Measurements from ENCODE around the gene HSPA4L.

HSPA4L gene

DNA sequence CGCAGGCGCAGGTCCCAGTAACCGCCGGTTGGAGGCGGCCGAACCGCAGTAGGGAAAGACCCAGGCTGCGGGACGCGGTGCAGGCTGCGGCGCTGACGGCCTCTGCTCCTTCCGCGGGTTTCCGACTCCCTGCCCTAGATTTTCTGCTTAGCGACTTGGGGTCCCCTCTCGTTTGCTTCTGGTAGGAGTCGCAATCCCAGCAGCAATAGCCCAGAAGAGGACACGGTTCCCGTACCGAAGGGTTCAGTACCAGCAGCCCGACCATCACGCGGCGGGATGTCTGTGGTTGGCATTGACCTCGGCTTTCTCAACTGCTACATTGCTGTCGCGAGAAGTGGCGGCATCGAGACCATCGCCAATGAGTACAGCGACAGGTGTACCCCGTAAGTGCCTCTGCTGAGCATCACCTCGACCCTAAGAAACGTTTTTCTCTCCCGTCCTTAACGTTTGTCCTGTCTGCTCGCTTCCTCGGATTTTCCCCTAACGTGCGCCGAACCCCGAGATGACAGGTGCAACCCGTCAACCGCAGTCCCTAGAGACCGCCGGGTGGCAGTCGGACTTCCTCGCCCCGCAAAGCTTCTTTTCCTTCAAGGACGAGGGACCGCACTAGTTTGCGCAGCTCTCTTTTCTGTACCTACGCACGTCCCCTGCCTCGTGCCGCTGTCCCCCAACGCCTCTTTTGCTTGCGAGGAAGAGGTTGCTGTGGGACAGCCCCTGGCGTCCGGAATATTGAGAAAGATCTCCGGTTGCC is at the start of gene HSPA4L:
Gene HSPA4L (plus strand): TSS at position 48 of the 751 bp plus-strand sequence. CDS start 229 bp downstream, at position 277.
- no peaks in the 10 kb centered on the region for H3K9me3 Mint-ChIP-seq
- peak; percentile 59 for DNase-seq (ENCODE audit: low spot score)
- H3K4me1 Mint-ChIP-seq (ENCODE audit: low read depth): peaks cover 21% of the 10 kb centered on the region
- peak within 1 kb of the TSS; percentile 92 for H3K4me3 Mint-ChIP-seq
- H3K36me3 Mint-ChIP-seq (ENCODE audit: low read depth): peaks cover 1% of the 10 kb centered on the region
- H3K27ac Mint-ChIP-seq: peak within 1 kb of the TSS; percentile 69
- H3K27me3 Mint-ChIP-seq (ENCODE audit: low read depth): peaks cover 72% of the 10 kb centered on the region

DNA sequence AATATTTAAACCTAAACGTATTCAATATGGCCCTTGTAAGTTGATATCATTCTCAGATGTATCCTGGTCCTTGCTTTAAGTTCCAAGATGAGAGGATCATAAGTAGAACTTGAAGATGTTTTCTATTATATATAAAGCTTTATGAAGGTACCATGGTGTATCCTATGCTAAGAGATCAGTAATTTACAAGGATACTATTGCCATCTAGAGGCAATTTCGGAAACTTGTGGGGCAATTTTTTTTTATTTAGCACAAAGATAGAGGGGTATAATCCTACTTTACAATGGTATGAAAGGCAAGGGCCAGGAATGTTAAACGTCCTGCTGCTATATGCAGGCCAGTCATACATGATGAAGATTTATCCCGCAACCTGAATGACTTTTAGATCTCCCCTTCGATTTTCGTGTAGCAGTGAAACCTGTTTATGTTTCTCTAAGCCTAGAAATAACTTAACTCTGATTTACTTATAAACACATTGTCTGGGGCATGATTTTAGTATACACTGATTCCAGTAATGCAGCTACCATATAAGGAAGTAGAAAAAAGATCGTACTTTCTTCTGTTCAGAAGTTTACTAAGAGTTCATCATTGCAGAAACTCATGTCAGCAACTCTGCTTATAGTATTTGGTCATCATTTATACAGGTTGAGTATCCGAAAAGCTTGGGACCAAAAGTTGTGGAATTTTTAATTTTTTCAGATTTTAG is 49.3 kb upstream of the HSPA4L start:
- Mint-ChIP-seq H3K4me1 (ENCODE audit: low read depth) (no peaks in the 10 kb centered on the region), H3K36me3 (ENCODE audit: low read depth) (no peaks in the 10 kb centered on the region), H3K27me3 (ENCODE audit: low read depth) (no peaks in the 10 kb centered on the region), H3K4me3 (no peak overlapping the region), H3K27ac (no peak overlapping the region), H3K9me3 (no peaks in the 10 kb centered on the region)
- DNase-seq (ENCODE audit: low spot score): no peak

DNA sequence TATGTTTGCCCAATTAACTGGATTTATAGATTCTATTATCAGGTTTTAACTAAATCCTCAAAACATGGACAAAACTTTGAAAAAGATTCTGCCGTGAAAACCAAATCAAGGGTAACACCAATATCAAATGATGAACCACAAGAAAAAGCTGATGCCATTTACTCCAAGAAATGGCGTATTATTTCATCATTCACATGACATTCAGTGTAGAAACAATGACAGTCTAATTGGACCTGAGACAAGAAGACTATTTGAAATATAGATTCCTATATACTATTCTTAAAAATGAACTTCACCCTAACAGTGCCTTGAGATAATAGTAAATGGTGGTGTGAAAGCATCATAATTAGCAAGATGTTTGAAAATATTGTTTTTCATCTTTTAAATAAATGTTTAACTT is 47.1 kb upstream of the HSPA4L start:
- Mint-ChIP-seq H3K27ac (no peak overlapping the region), H3K36me3 (ENCODE audit: low read depth) (no peaks in the 10 kb centered on the region), H3K27me3 (ENCODE audit: low read depth) (no peaks in the 10 kb centered on the region), H3K9me3 (no peaks in the 10 kb centered on the region), H3K4me1 (ENCODE audit: low read depth) (no peaks in the 10 kb centered on the region), H3K4me3 (no peak overlapping the region)
- DNase-seq (ENCODE audit: low spot score): no peak

DNA sequence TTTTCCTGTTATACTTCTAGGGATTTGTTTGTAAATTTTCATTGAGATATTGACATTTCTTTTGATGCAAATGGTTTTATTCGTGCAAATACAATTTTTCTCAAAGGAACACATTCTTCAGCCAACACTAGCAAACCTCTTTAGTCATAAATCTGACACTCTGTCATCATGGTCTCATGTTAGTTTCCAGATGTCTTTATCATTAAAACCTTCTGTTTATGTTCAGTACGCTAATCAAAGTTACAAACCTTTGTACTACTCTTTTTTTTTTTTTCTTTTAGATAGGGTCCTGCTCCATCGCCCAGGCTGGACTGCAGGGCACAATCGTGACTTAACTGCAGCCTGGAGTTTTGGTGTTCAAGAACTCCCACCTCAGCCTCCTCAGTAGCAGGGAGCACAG is 44.8 kb upstream of the HSPA4L start:
- H3K4me1 Mint-ChIP-seq (ENCODE audit: low read depth): no peaks in the 10 kb centered on the region

DNA sequence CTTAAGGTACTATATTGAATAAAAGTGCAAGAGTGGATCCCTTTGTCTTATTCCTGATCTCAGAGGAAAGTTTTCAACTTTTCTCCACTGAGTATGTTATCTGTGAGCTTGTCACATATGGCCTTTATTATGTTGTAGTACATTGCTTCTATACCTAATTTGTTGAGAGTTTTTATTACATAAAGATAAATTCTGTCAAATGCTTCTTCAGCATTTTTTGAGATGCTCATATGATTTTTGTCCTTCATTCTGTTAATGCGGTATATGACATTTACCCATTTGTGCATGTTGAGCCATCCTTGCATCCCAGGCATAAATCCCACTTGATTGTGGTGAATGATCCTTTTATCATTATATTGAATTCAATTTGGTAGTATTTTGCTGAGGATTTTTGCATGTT is 40.9 kb upstream of the HSPA4L start:
- Mint-ChIP-seq H3K4me1 (ENCODE audit: low read depth) (no peaks in the 10 kb centered on the region), H3K27ac (no peak overlapping the region), H3K27me3 (ENCODE audit: low read depth) (no peaks in the 10 kb centered on the region), H3K9me3 (no peaks in the 10 kb centered on the region), H3K4me3 (no peak overlapping the region), H3K36me3 (ENCODE audit: low read depth) (no peaks in the 10 kb centered on the region)
- DNase-seq (ENCODE audit: low spot score): no peak

More for the DNA sequence above, 44.8 kb upstream of the HSPA4L start:
- Mint-ChIP-seq H3K4me3 (no peak overlapping the region), H3K27ac (no peak overlapping the region), H3K36me3 (ENCODE audit: low read depth) (no peaks in the 10 kb centered on the region), H3K9me3 (no peaks in the 10 kb centered on the region), H3K27me3 (ENCODE audit: low read depth) (no peaks in the 10 kb centered on the region)
- no peak for DNase-seq (ENCODE audit: low spot score)

DNA sequence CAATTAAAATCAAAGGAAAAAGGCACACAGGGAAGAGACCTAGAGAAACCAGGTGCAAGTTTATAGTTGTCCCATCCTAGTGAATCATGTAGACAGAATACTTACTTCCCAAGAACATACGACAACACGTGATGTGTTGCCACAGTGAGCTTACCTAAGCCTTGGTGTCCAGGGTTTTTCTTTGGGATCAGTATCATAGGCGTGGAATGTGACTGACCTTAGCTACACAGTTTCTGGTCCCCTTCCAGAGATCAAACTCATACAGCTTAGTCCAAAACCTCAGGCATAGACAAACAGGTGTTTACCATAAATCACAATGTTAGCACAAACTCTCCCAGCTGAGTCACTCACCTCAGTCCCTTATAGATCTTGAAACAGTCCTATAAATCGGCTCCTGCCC is 34.2 kb upstream of the HSPA4L start:
- no peak overlapping the region for H3K4me3 Mint-ChIP-seq
- H3K27me3 Mint-ChIP-seq (ENCODE audit: low read depth): no peaks in the 10 kb centered on the region
- no peak for DNase-seq (ENCODE audit: low spot score)
- H3K9me3 Mint-ChIP-seq: peaks cover 13% of the 10 kb centered on the region
- H3K4me1 Mint-ChIP-seq (ENCODE audit: low read depth): no peaks in the 10 kb centered on the region
- no peaks in the 10 kb centered on the region for H3K36me3 Mint-ChIP-seq (ENCODE audit: low read depth)
- H3K27ac Mint-ChIP-seq: no peak overlapping the region

DNA sequence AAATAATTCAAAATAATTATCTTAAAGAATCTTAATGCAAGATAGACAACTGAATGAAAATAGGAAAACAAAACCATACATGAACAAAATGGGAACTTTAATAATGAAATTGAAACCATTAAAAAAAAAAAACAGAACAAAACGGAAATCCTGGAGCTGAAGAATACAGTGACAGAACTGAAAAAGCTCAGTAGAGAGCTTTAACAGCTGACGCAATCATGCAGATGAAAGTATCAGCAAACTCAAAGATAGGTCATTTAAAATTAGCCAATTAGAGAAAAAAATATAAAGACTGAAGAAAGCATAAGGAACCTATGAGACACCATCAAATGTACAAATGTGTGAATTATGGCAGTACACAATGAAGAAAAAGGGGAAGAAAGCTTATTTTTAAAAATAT is 33.2 kb upstream of the HSPA4L start:
- Mint-ChIP-seq H3K4me3 (no peak overlapping the region), H3K27me3 (ENCODE audit: low read depth) (no peaks in the 10 kb centered on the region), H3K36me3 (ENCODE audit: low read depth) (no peaks in the 10 kb centered on the region), H3K9me3 (peaks cover 13% of the 10 kb centered on the region), H3K27ac (no peak overlapping the region), H3K4me1 (ENCODE audit: low read depth) (no peaks in the 10 kb centered on the region)
- DNase-seq (ENCODE audit: low spot score): no peak

DNA sequence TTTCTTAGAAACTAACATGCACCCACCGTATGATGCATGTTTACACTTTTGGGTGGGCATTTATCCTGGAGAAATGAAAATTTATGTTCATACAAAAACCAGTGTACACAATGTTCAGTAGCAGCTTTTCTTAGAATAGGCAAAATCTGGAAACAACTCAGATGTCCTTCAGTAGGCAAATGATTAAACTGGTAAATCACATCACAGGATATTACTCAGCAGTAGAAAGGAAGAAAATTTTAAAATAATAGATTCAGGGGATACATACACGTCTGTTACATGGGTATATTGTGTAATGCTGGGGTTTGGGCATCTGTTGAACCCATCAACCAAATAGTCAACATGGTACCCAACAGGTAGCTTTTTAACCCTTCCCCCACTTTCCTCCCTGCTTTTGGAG is 25.2 kb upstream of the HSPA4L start:
- Mint-ChIP-seq H3K27me3 (ENCODE audit: low read depth) (no peaks in the 10 kb centered on the region), H3K36me3 (ENCODE audit: low read depth) (no peaks in the 10 kb centered on the region), H3K4me3 (no peak overlapping the region), H3K27ac (no peak overlapping the region), H3K9me3 (no peaks in the 10 kb centered on the region), H3K4me1 (ENCODE audit: low read depth) (no peaks in the 10 kb centered on the region)
- no peak for DNase-seq (ENCODE audit: low spot score)

DNA sequence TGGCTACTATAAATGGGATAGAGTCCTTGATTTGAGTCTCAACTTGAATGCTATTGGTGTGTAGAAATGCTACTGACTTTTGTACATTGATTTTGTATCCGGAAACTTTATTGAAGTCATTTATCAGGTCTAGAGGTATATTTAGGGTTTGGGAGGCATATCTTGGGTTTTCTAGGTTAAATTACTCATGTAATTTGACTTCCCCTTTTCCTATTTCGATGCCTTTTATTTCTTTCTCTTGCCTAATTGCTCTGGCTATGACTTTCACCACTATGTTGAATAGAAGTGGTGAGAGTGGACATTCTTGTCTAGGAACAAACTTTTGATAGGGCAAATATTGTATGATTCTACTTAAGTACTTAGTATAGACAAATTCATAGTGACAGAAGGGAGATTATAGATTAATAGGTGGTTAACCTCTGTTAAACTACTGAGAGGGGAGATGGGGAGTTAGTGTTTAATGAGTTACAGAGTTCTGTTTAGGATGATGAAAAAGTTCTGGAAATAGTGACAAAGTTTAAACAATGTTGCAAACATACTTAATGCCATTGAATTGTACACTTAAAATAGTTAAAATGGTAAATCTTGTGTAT is 22.8 kb upstream of the HSPA4L start:
- no peaks in the 10 kb centered on the region for H3K36me3 Mint-ChIP-seq (ENCODE audit: low read depth)
- no peak overlapping the region for H3K4me3 Mint-ChIP-seq
- H3K4me1 Mint-ChIP-seq (ENCODE audit: low read depth): no peaks in the 10 kb centered on the region
- H3K9me3 Mint-ChIP-seq: no peaks in the 10 kb centered on the region
- no peak for DNase-seq (ENCODE audit: low spot score)
- no peaks in the 10 kb centered on the region for H3K27me3 Mint-ChIP-seq (ENCODE audit: low read depth)
- no peak overlapping the region for H3K27ac Mint-ChIP-seq

DNA sequence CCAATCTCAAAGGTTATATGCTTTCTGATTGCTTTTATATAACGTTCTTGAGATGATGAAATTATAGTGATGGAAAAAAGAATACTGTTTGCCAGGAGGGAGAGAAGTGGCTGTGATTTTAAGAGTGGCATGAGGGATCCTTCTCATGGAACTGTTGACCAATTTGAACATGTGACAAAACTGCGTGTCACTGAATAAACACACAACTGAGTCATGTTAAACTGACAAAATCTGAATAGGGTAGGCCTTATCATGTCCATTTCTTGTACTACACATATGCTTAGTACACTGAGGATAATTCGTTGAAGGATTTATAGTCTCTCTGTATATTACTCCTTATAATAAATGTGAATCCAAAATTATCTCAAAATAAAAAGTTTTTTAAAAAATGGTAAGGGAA is 22.2 kb upstream of the HSPA4L start:
- H3K27ac Mint-ChIP-seq: no peak overlapping the region
- no peaks in the 10 kb centered on the region for H3K4me1 Mint-ChIP-seq (ENCODE audit: low read depth)
- peaks cover under 1% of the 10 kb centered on the region for H3K27me3 Mint-ChIP-seq (ENCODE audit: low read depth)
- H3K9me3 Mint-ChIP-seq: no peaks in the 10 kb centered on the region
- no peak overlapping the region for H3K4me3 Mint-ChIP-seq
- no peaks in the 10 kb centered on the region for H3K36me3 Mint-ChIP-seq (ENCODE audit: low read depth)
- no peak for DNase-seq (ENCODE audit: low spot score)

DNA sequence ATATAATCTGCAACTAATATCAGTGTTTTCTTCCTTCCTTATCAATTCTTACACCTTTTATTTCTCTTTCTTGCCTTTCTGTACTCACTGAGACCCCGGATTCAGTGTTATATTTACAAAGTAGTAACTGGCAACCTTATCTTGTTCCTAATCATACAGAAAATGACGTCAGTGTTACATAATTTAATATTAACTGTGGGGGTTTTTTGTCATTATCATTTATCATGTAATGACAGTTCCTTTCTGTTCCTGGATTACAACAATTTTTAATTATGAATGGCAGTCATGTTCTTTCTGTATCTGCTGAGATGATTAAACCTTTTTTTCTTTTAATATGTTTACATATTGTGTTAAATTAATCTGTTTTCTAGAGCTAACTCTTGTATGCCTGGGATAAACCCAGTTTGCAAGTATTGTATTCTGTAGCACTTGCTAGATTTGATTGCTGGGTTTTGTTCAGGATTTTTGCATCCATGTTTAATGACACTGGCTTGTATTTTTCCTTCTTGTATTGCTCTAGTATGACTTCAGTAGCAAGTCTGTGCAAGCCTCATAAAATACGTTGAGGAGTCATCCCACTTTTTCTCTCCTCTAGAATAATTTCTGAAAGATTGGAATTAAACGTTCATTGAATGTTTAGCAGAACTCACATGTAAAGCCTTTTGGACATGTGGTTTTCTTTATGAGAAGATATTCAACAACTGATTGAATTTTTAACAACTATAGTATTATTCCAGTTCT is 10.4 kb upstream of the HSPA4L start:
- Mint-ChIP-seq H3K36me3 (ENCODE audit: low read depth) (no peaks in the 10 kb centered on the region), H3K27ac (no peak overlapping the region), H3K27me3 (ENCODE audit: low read depth) (peaks cover 33% of the 10 kb centered on the region), H3K9me3 (no peaks in the 10 kb centered on the region), H3K4me1 (ENCODE audit: low read depth) (peaks cover 6% of the 10 kb centered on the region), H3K4me3 (no peak overlapping the region)
- no peak for DNase-seq (ENCODE audit: low spot score)

DNA sequence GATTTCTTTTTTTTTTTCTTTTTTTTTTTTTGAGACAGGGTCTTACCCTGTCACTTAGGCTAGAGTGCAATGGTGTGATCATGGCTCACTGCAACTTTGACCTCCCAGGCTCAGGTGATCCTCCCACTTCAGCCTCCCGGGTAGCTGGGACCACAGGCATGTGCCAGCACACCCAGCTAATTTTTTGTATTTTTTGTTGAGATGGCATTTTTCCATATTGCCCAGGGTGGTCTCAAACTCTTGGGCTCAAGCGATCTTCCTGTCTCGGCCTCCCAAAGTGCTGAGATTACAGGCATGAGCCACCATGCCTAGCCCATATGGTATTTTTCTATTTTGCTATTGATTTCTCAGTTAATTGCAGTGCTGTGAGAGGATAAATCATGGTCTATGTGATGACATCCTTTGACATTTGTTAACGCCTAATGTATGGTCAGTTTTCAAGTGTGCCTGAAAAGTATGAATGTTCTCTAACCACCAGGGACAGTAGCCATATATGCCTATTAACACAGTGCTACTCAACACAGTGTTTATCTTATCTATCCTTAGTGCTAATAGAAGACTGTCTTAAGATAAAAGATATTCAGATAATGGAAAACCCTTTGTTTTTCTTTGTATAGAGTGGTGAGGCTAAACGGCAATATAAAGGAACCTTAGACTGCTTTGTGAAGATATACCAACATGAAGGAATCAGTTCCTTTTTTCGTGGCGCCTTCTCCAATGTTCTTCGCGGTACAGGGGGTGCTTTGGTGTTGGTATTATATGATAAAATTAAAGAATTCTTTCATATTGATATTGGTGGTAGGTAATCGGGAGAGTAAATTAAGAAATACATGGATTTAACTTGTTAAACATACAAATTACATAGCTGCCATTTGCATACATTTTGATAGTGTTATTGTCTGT is 9.1 kb upstream of the HSPA4L start:
- no peak for DNase-seq (ENCODE audit: low spot score)
- Mint-ChIP-seq H3K4me1 (ENCODE audit: low read depth) (peaks cover 6% of the 10 kb centered on the region), H3K36me3 (ENCODE audit: low read depth) (no peaks in the 10 kb centered on the region), H3K9me3 (no peaks in the 10 kb centered on the region), H3K4me3 (no peak overlapping the region), H3K27ac (no peak overlapping the region), H3K27me3 (ENCODE audit: low read depth) (peaks cover 41% of the 10 kb centered on the region)

DNA sequence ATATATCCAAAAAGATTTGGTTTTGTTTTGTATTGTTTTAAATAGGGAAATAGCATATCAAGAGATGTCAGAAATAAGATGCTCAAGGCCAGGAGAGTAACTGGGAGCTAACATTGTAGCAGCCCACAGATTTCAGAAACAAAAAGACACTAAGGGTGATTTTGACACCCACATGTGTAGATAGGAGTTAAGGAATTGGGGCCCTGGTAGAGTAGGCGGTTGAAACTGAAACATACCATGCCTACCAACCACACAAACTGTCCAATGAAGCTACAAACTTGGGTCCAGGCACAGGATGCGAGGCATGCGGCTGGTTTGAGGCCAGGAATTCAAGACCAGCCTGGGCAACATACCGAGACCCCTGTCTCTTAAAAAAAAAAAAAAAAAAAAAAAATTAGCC is 6.3 kb upstream of the HSPA4L start:
- H3K4me3 Mint-ChIP-seq: no peak overlapping the region
- no peak overlapping the region for H3K27ac Mint-ChIP-seq
- DNase-seq (ENCODE audit: low spot score): no peak
- no peaks in the 10 kb centered on the region for H3K9me3 Mint-ChIP-seq
- peaks cover 57% of the 10 kb centered on the region for H3K27me3 Mint-ChIP-seq (ENCODE audit: low read depth)
- H3K4me1 Mint-ChIP-seq (ENCODE audit: low read depth): peaks cover 6% of the 10 kb centered on the region
- no peaks in the 10 kb centered on the region for H3K36me3 Mint-ChIP-seq (ENCODE audit: low read depth)
